Stimulated activated CD8-positive, alpha-beta memory T cell treated with anti-CD3 and anti-CD28 coated beads, Interleukin-15, amount 100 ng/mL, for 4 hours (primary cell): ENCODE measurements around the gene CENPC.
"Not testable (repeated sequence)": the region's sequence is repeated elsewhere in the genome, so short reads cannot be mapped to it uniquely, and the experiment has no call there.

Experiments
- DNase-seq, 2 donors: peaks; one replicate each; pipeline ENCODE4 v3.0.0-alpha.2; 2020; ENCODE audit warnings: low read depth in 2 of 2

The CENPC gene

GRCh38 chr4:67552146-67552792 is 7.0 kb upstream of the CENPC start:
- not testable (repeated sequence) for DNase-seq

- DNase-seq = no peak
Measured at GRCh38 chr4:67550857-67551256, 5.6 kb upstream of the CENPC start.

GRCh38 chr4:67550451-67550850 is 5.1 kb upstream of the CENPC start:
- no peak for DNase-seq

- no peak for DNase-seq
Measured at GRCh38 chr4:67549123-67549522, 3.8 kb upstream of the CENPC start.

GRCh38 chr4:67546971-67547370 is 1.7 kb upstream of the CENPC start:
- DNase-seq = no peak

- DNase-seq = no peak
Measured at GRCh38 chr4:67546004-67546356, 677 bp upstream of the CENPC start.

GRCh38 chr4:67542076-67542475 is 3.2 kb downstream of the CENPC start:
- DNase-seq = no peak

GRCh38 chr4:67539830-67540229 is 5.5 kb downstream of the CENPC start:
- DNase-seq = no peak

- DNase-seq = no peak
Measured at GRCh38 chr4:67535280-67535840, 9.9 kb downstream of the CENPC start.

GRCh38 chr4:67533112-67533511 is 12.2 kb downstream of the CENPC start:
- no peak for DNase-seq

- not testable (repeated sequence) for DNase-seq
Measured at GRCh38 chr4:67532397-67532796, 12.9 kb downstream of the CENPC start.

GRCh38 chr4:67531379-67531962 is 13.8 kb downstream of the CENPC start:
- DNase-seq = no peak

- DNase-seq = not testable (repeated sequence)
Measured at GRCh38 chr4:67524140-67524539, 21.2 kb downstream of the CENPC start.

GRCh38 chr4:67522851-67523671 is 22.2 kb downstream of the CENPC start:
- DNase-seq = no peak

GRCh38 chr4:67522230-67522629 is 23.1 kb downstream of the CENPC start:
- DNase-seq = no peak

GRCh38 chr4:67521506-67521905 is 23.8 kb downstream of the CENPC start:
- no peak for DNase-seq

- DNase-seq = no peak
Measured at GRCh38 chr4:67520141-67520540, 25.2 kb downstream of the CENPC start.

- no peak for DNase-seq
Measured at GRCh38 chr4:67512501-67512900, 32.8 kb downstream of the CENPC start.

GRCh38 chr4:67500373-67500772 is 44.9 kb downstream of the CENPC start:
- DNase-seq = no peak

GRCh38 chr4:67499799-67500198 is 45.5 kb downstream of the CENPC start:
- no peak for DNase-seq

GRCh38 chr4:67483868-67484602 is 61.3 kb downstream of the CENPC start:
- DNase-seq = no peak

GRCh38 chr4:67480810-67481209 is 64.5 kb downstream of the CENPC start:
- DNase-seq = no peak
